Measurements from ENCODE around the gene KCNIP3. TPM values are rescaled to one million over a fixed set of nuclear protein-coding genes. Genes with fewer than 3 reads are reported as not detected.

Gene KCNIP3
- total and polyA plus RNA-seq, 2 donors (not counting 1 experiment from before 2014, with no cell fraction given) = not detected

DNA sequence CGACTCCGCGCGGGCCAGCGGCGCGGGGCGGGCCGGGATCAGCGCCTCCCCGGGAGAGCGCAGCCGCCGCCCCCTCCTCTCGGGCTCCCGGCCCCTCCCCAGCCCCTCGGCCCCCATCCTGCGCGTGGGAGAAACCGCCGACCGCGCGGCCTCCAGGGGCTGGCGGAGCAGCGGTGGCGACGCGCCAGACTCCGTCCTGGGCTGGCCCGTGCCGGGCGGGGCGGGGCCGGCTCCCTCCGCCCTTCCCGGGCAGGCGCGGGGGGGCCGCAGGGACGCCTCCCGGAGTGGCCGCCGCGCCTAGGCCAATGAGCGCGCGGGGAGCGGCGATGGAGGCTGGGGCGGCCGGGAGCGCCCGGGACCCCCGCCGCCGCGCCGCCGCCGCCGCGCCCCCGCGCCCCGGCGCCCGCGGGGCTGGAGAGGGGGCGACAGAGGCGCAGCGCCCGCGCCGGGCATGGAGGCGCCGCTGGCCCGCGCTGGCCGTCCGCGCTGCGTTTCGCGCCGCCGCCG lies 49.1 kb downstream of the KCNIP3 start:
- intact Hi-C loops (cut with micrococcal nuclease) = no loop called here

More for the DNA sequence above, 49.1 kb downstream of the KCNIP3 start:
- Mint-ChIP-seq H3K9me3 (ENCODE audit: insufficient read depth) (no peaks in the 10 kb centered on the region), H3K27me3 (peaks cover 48% of the 10 kb centered on the region), H3K27ac (no peak overlapping the region), H3K4me3 (no peak overlapping the region), H3K4me1 (peaks cover 11% of the 10 kb centered on the region)
- Histone ChIP-seq H3K27me3 (replicated peaks in 1 of 4; ENCODE audit: control extremely low read depth in 1 of 4, control insufficient read depth in 3 of 4, insufficient read depth in 4 of 4, low read length in 3 of 4) (peaks cover 0 to 49% (median 12%) of the 10 kb centered on the region in 4 experiments), H3K4me2 (replicated peaks; ENCODE audit: low read depth, low read length, poor library complexity, severe bottlenecking) (peak overlapping the region; percentile 78), H3K4me3 (ENCODE audit: control extremely low read depth in 1 of 5, extremely low read depth in 1 of 5, insufficient read depth in 1 of 5, low read depth in 2 of 5, low read length in 4 of 5) (peak overlapping the region in 3 of 5 experiments; percentile 46 to 55 (median 53)), H3K36me3 (replicated peaks in 1 of 2; ENCODE audit: control extremely low read depth in 1 of 2, control insufficient read depth in 1 of 2, extremely low read depth in 1 of 2, insufficient read depth in 2 of 2, low read length in 1 of 2) (no peaks in the 10 kb centered on the region), H2AFZ (ENCODE audit: insufficient read depth, low read depth, low read length, poor library complexity, severe bottlenecking) (peak overlapping the region; percentile 81), H3K27ac (ENCODE audit: low read length in 2 of 2) (no peak overlapping the region), H4K20me1 (ENCODE audit: control insufficient read depth, insufficient read depth, low read length, poor library complexity, severe bottlenecking) (no peaks in the 10 kb centered on the region), H3K9me3 (ENCODE audit: control extremely low read depth in 1 of 3, control insufficient read depth in 2 of 3, insufficient read depth in 1 of 3, low read length in 2 of 3) (peaks cover 0 to 4% (median 0%) of the 10 kb centered on the region in 3 donors), H3K79me2 (ENCODE audit: control insufficient read depth, insufficient read depth, low read length) (no peaks in the 10 kb centered on the region), H3K9ac (ENCODE audit: low read length) (peak overlapping the region; percentile 42), H3K4me1 (ENCODE audit: control insufficient read depth in 2 of 2, insufficient read depth in 2 of 2, low read length in 2 of 2) (peaks cover 11% of the 10 kb centered on the region in 2 donors)
- ChIA-PET POLR2A (no interaction called here), CTCF (interaction anchor here (0.8 to 1.7 kb wide), 2 partner anchors 115 to 269 kb away, joined by 3 to 4 read pairs; no protein-coding TSS in a partner anchor)
- TF ChIP-seq, protein P1, sequence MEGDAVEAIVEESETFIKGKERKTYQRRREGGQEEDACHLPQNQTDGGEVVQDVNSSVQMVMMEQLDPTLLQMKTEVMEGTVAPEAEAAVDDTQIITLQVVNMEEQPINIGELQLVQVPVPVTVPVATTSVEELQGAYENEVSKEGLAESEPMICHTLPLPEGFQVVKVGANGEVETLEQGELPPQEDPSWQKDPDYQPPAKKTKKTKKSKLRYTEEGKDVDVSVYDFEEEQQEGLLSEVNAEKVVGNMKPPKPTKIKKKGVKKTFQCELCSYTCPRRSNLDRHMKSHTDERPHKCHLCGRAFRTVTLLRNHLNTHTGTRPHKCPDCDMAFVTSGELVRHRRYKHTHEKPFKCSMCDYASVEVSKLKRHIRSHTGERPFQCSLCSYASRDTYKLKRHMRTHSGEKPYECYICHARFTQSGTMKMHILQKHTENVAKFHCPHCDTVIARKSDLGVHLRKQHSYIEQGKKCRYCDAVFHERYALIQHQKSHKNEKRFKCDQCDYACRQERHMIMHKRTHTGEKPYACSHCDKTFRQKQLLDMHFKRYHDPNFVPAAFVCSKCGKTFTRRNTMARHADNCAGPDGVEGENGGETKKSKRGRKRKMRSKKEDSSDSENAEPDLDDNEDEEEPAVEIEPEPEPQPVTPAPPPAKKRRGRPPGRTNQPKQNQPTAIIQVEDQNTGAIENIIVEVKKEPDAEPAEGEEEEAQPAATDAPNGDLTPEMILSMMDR (IDR thresholded peaks at IDR 0.05) = no peak
- TF ChIP-seq EZH2 (IDR thresholded peaks at IDR 0.05; ENCODE audit: borderline replicate concordance, insufficient read depth, low read depth, low read length, poor library complexity, severe bottlenecking) = no peak
- DNase-seq = no peak
- WGBS (ENCODE audit: insufficient coverage) = 2% methylated on average over 88 of the region's 88 CpGs
- no peak for ATAC-seq (ENCODE audit: low read depth)

Data from B cell (primary cell).